HFFc6 (cell line): ENCODE data around the gene ZBTB48. TPM values are rescaled to one million over a fixed set of nuclear protein-coding genes. Genes with fewer than 3 reads are reported as not detected.
"Not testable (repeated sequence)": the region's sequence is repeated elsewhere in the genome, so short reads cannot be mapped to it uniquely, and the experiment has no call there.

Experiments used
- DNase-seq: peaks from one replicate; pipeline ENCODE4 v3.0.0-alpha.2; 2018
- H3K27ac Mint-ChIP-seq: 2 replicates; pipeline ENCODE4 v1.8.0; 2020; ENCODE audit warnings: mild to moderate bottlenecking, mixed read lengths
- H3K27me3 Mint-ChIP-seq: 2 replicates; pipeline ENCODE4 v1.8.0; 2021; ENCODE audit warnings: mild to moderate bottlenecking, moderate library complexity, mixed read lengths; ENCODE audit not compliant: insufficient read depth
- H3K36me3 Mint-ChIP-seq: 2 replicates; pipeline ENCODE4 v1.8.0; 2021; ENCODE audit warnings: low read depth, mixed read lengths
- H3K4me1 Mint-ChIP-seq: 2 replicates; pipeline ENCODE4 v1.8.0; 2020; ENCODE audit warnings: low read depth, mixed read lengths
- H3K4me3 Mint-ChIP-seq: 2 replicates; pipeline ENCODE4 v1.8.0; 2020; ENCODE audit warnings: mild to moderate bottlenecking, moderate library complexity, mixed read lengths
- H3K9me3 Mint-ChIP-seq: 2 replicates; pipeline ENCODE4 v1.8.0; 2020; ENCODE audit warnings: mild to moderate bottlenecking, mixed read lengths
- CTCF ChIP-seq: fragments of 200-600 bp; sonication (generic); IDR thresholded peaks from 2 replicates; pipeline ENCODE4 v1.5.0; 2021; ENCODE audit warnings: antibody characterized with exemption, mild to moderate bottlenecking
- total RNA-seq, 6 experiments: library from RNA; stranded (reverse); fragmentation: NEBNext Ultra II Directional; extraction: Animal tissue kit (Norgen Biotek cat#: 25700); gene quantifications; 2 replicates in 1 of 6; 3 replicates in 5 of 6; pipeline ENCODE4 v1.2.3, GENCODE V29; 2021

Gene ZBTB48
- total RNA-seq, 6 experiments from 2014 or later = 10.0 to 15.1 (median 11.3) TPM

- Mint-ChIP-seq H3K27me3 (no peaks in the 10 kb centered on the region; the same call in none of the 2 replicates), H3K9me3 (no peaks in the 10 kb centered on the region), H3K4me3 (no peak overlapping the region), H3K27ac (peak overlapping the region; percentile 63), H3K4me1 (peaks cover 16% of the 10 kb centered on the region), H3K36me3 (peaks cover 6% of the 10 kb centered on the region; the same call in 1 of the 2 replicates)
- no peak; the same call in 1 of the 2 replicates for TF ChIP-seq CTCF
- no peak for DNase-seq
These were observed 56.3 kb downstream of the ZBTB48 start for GRCh38 chr1:6635910-6636760.

- H3K27me3 Mint-ChIP-seq, H3K36me3 Mint-ChIP-seq: not testable (repeated sequence)
These were observed 57.0 kb downstream of the ZBTB48 start for GRCh38 chr1:6636778-6637177.

GRCh38 chr1:6637770-6638169, 58.0 kb downstream of the ZBTB48 start:
- Mint-ChIP-seq H3K4me1 (peaks cover 16% of the 10 kb centered on the region), H3K4me3 (no peak overlapping the region), H3K27ac (no peak overlapping the region), H3K9me3 (no peaks in the 10 kb centered on the region), H3K36me3 (peaks cover 12% of the 10 kb centered on the region), H3K27me3 (no peaks in the 10 kb centered on the region; the same call in none of the 2 replicates)
- TF ChIP-seq CTCF = no peak
- no peak for DNase-seq

More at GRCh38 chr1:6636778-6637177, 57.0 kb downstream of the ZBTB48 start:
- DNase-seq, H3K4me3 Mint-ChIP-seq, H3K9me3 Mint-ChIP-seq: not testable (repeated sequence)
- H3K27ac Mint-ChIP-seq = peak overlapping the region; percentile 63
- H3K4me1 Mint-ChIP-seq = peaks cover 16% of the 10 kb centered on the region

- TF ChIP-seq CTCF = no peak
- no peak for DNase-seq
- H3K9me3 Mint-ChIP-seq = no peaks in the 10 kb centered on the region
- peaks cover 16% of the 10 kb centered on the region for H3K36me3 Mint-ChIP-seq
- no peaks in the 10 kb centered on the region; the same call in none of the 2 replicates for H3K27me3 Mint-ChIP-seq
- no peak overlapping the region for H3K4me3 Mint-ChIP-seq
- peaks cover 16% of the 10 kb centered on the region for H3K4me1 Mint-ChIP-seq
- H3K27ac Mint-ChIP-seq = no peak overlapping the region
These were observed 58.4 kb downstream of the ZBTB48 start for GRCh38 chr1:6638226-6638625.

Other genes with a start within 250 kb of the ZBTB48 start
- gene ACOT7, start 186.2 kb upstream of the ZBTB48 start, total RNA-seq = 100 to 1,000 TPM; 103 to 125 (median 111) TPM
- under 1 TPM in 4 of 6 experiments, not detected in 2; 0.14 to 0.35 (median 0.30) TPM for gene HES2, start 160.1 kb upstream of the ZBTB48 start, total RNA-seq
- not detected for gene ESPN, start 155.2 kb upstream of the ZBTB48 start, total RNA-seq
- 1 to 10 TPM; 1.8 to 3.2 (median 2.7) TPM for gene TNFRSF25, start 113.8 kb upstream of the ZBTB48 start, total RNA-seq
- 1 to 10 TPM; 6.4 to 7.2 (median 6.6) TPM for gene PLEKHG5, start 88.3 kb upstream of the ZBTB48 start, total RNA-seq
- 10 to 100 TPM; 26.4 to 36.4 (median 33.4) TPM for gene NOL9, start 25.5 kb upstream of the ZBTB48 start, total RNA-seq
- not detected for gene TAS1R1, start 24.7 kb upstream of the ZBTB48 start, total RNA-seq
- 10 to 100 TPM; 21.1 to 31.5 (median 22.6) TPM for gene KLHL21, start 22.9 kb downstream of the ZBTB48 start, total RNA-seq
- 10 to 100 TPM; 18.0 to 19.9 (median 19.0) TPM for gene PHF13, start 33.7 kb downstream of the ZBTB48 start, total RNA-seq
- 10 to 100 TPM; 12.9 to 18.2 (median 16.2) TPM for gene THAP3, start 44.9 kb downstream of the ZBTB48 start, total RNA-seq
- gene DNAJC11, start 121.8 kb downstream of the ZBTB48 start, total RNA-seq = 10 to 100 TPM; 66.6 to 79.5 (median 73.0) TPM
- gene CAMTA1, start 205.5 kb downstream of the ZBTB48 start, total RNA-seq = 10 to 100 TPM; 78.1 to 96.6 (median 86.1) TPM